ENCODE measurements around the gene IL1RL1. TPM values are rescaled to one million over a fixed set of nuclear protein-coding genes. Genes with fewer than 3 reads are reported as not detected.
A peak's percentile ranks its signal among the peaks of the same experiment; 100 is the strongest.

The IL1RL1 gene
- total RNA-seq, 2 experiments from 2014 or later = not detected

DNA sequence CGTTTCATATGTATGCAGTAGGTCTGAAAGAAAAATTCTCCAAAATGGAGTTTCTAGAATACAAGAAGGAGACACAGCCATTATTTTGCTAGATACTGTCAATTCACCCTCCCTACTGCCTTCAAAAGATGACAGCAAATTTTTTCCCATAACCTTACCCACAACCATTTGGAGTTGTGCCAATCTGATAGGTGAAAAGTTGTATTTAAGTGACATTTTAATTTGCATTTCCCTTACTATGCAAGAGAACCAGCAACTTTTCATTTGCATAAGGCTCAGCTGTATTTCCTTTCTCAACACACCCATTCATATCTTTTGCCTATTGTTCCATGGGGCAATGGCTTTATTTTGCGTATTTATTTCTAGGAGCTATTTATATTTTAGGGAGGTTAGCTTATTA is 80.2 kb downstream of the IL1RL1 start:
- no peaks in the 10 kb centered on the region for H3K36me3 Mint-ChIP-seq (ENCODE audit: low read depth)
- no peak overlapping the region for H3K4me3 Mint-ChIP-seq
- Histone ChIP-seq H3K27ac (ENCODE audit: low read depth in 1 of 2, low read length in 2 of 2) (no peak overlapping the region), H3K4me3 (ENCODE audit: low read length) (no peak overlapping the region), H3K4me1 (ENCODE audit: insufficient read depth, low read length) (peaks cover 4% of the 10 kb centered on the region), H3K27me3 (ENCODE audit: control insufficient read depth in 1 of 2, insufficient read depth in 2 of 2, low read length in 2 of 2) (no peaks in the 10 kb centered on the region), H3K9me3 (ENCODE audit: control insufficient read depth in 1 of 2, insufficient read depth in 1 of 2, low read length in 2 of 2) (no peaks in the 10 kb centered on the region), H3K36me3 (ENCODE audit: insufficient read depth, low read length) (peaks cover 4% of the 10 kb centered on the region)
- intact Hi-C loops (cut with DNase I, micrococcal nuclease) = no loop called here
- no peak for TF ChIP-seq CTCF (IDR thresholded peaks at IDR 0.05)
- H3K27me3 Mint-ChIP-seq = no peaks in the 10 kb centered on the region
- H3K9me3 Mint-ChIP-seq = no peaks in the 10 kb centered on the region
- no peak overlapping the region for H3K27ac Mint-ChIP-seq
- H3K4me1 Mint-ChIP-seq (ENCODE audit: low read depth) = peaks cover 15% of the 10 kb centered on the region
- ATAC-seq (ENCODE audit: poor library complexity) (peak; percentile 68), DNase-seq (peak in 4 of 14 experiments; percentile 14 to 79 (median 72))
- CTCF ChIA-PET = no interaction called here
- POLR2A ChIA-PET = interaction anchor here (1.0 kb wide), 1 partner anchor 51 kb away, joined by 3 read pairs; no protein-coding TSS in a partner anchor

- H3K9me3 Mint-ChIP-seq = no peaks in the 10 kb centered on the region
- H3K9me3 ChIP-seq (ENCODE audit: control insufficient read depth in 1 of 2, insufficient read depth in 1 of 2, low read length in 2 of 2) = no peaks in the 10 kb centered on the region
- peaks cover 4% of the 10 kb centered on the region for H3K36me3 ChIP-seq (ENCODE audit: insufficient read depth, low read length)
- no peak overlapping the region for H3K27ac Mint-ChIP-seq
- H3K36me3 Mint-ChIP-seq (ENCODE audit: low read depth) = no peaks in the 10 kb centered on the region
- ChIA-PET CTCF (no interaction called here), POLR2A (interaction anchor here (1.0 kb wide), 1 partner anchor 51 kb away, joined by 3 read pairs; no protein-coding TSS in a partner anchor)
- H3K4me1 ChIP-seq (ENCODE audit: insufficient read depth, low read length) = peaks cover 4% of the 10 kb centered on the region
- intact Hi-C loops (cut with DNase I, micrococcal nuclease) = no loop called here
- no peak overlapping the region for H3K4me3 Mint-ChIP-seq
- H3K4me3 ChIP-seq (ENCODE audit: low read length) = no peak overlapping the region
- no peak for DNase-seq
- TF ChIP-seq CTCF (IDR thresholded peaks at IDR 0.05) = no peak
- peaks cover 15% of the 10 kb centered on the region for H3K4me1 Mint-ChIP-seq (ENCODE audit: low read depth)
- ATAC-seq (ENCODE audit: poor library complexity) = no peak
- no peaks in the 10 kb centered on the region for H3K27me3 ChIP-seq (ENCODE audit: control insufficient read depth in 1 of 2, insufficient read depth in 2 of 2, low read length in 2 of 2)
- H3K27ac ChIP-seq (ENCODE audit: low read depth in 1 of 2, low read length in 2 of 2) = no peak overlapping the region
- no peaks in the 10 kb centered on the region for H3K27me3 Mint-ChIP-seq
Measured at GRCh38 chr2:102392096-102392495, 80.7 kb downstream of the IL1RL1 start.

DNA sequence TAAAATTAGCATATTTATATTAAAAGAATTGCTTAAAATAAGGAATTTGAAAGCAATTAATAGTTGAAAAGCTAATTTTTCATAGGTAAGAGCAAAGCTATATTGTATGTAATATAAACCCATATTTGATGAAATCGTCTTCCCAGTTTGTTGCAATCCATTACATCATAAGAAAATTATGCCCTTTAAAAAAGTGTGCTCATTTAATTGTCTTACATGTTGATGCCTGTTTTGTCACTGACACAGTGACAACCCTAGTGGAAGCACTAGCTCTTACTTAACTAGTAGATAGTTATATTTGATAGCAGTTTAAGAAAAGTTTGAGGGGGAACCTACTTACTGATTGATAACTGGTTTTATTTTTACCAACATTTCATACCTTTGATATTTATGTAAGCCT is 81.6 kb downstream of the IL1RL1 start:
- Mint-ChIP-seq H3K4me1 (ENCODE audit: low read depth) (peaks cover 15% of the 10 kb centered on the region), H3K9me3 (no peaks in the 10 kb centered on the region), H3K27ac (no peak overlapping the region), H3K4me3 (no peak overlapping the region), H3K27me3 (no peaks in the 10 kb centered on the region), H3K36me3 (ENCODE audit: low read depth) (no peaks in the 10 kb centered on the region)
- CTCF ChIA-PET = no interaction called here
- POLR2A ChIA-PET = no interaction called here
- Histone ChIP-seq H3K27me3 (ENCODE audit: control insufficient read depth in 1 of 2, insufficient read depth in 2 of 2, low read length in 2 of 2) (no peaks in the 10 kb centered on the region), H3K36me3 (ENCODE audit: insufficient read depth, low read length) (no peaks in the 10 kb centered on the region), H3K27ac (ENCODE audit: low read depth in 1 of 2, low read length in 2 of 2) (no peak overlapping the region), H3K4me3 (ENCODE audit: low read length) (no peak overlapping the region), H3K4me1 (ENCODE audit: insufficient read depth, low read length) (peaks cover 4% of the 10 kb centered on the region), H3K9me3 (ENCODE audit: control insufficient read depth in 1 of 2, insufficient read depth in 1 of 2, low read length in 2 of 2) (no peaks in the 10 kb centered on the region)
- ATAC-seq (ENCODE audit: poor library complexity) (no peak), DNase-seq (no peak)
- intact Hi-C loops (cut with DNase I, micrococcal nuclease) = no loop called here
- TF ChIP-seq CTCF (IDR thresholded peaks at IDR 0.05) = no peak

Measured in CD4-positive, alpha-beta T cell (primary cell).